Measurements from ENCODE around the gene HOXA13. TPM values are rescaled to one million over a fixed set of nuclear protein-coding genes. Genes with fewer than 3 reads are reported as not detected.

The HOXA13 gene
- total RNA-seq, 1 experiment from 2014 or later = 0.68 TPM

DNA sequence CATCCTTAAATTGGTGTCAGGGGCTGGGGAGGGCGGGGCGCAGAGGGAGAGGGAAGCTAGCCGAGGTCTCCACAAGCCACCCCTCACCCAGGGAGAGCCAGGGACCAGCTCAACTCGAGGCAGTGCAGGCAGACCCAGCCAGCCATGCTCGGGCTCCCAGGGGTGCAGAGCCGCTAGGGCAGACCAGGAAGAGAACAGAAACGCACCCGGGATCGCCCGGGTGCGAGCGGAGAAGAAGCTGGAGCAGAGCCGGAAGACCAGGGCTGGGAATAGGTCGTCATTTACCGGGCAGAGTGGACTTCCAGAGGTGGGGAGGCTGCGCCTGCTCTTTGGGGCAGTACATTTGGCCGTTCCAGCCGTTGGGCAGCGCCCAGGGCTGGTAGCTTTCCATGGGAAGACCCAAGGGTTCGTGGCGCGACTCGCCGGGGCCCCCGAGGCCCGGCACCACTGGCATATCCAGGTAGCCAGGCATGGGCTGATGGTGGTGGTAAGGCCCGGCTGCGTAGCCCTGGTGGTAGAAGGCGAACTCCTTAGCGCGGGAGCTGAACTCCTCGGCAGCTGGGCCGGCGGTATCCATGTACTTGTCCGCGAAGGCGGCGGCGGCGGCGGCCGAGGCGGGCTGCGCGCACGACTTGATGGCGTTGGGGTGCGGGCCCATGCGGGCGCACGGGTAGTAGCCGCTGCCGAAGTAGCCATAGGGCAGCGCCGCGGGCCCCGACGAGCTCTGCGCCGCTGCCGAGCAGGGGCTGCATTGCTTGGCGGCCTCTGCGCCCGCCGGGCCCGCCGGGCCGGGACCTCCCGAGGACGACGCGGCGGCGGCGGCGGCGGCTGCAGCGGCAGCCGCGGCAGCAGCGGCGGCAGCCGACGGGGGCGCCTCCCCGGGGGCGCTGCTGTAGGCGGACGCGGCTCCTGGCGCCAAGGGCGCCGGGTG is 755 bp downstream of the HOXA13 start:
- Histone ChIP-seq H3K4me1 (peaks cover 8% of the 10 kb centered on the region), H3K4me3 (ENCODE audit: low read depth, low read length) (peak overlapping the region; percentile 59), H3K9me3 (no peaks in the 10 kb centered on the region), H3K27me3 (replicated peaks; ENCODE audit: control insufficient read depth, insufficient read depth, low read length) (peaks cover 2% of the 10 kb centered on the region), H3K36me3 (ENCODE audit: control insufficient read depth, insufficient read depth, low read length) (no peaks in the 10 kb centered on the region)
- peak overlapping the region; percentile 84 for H3K4me3 Mint-ChIP-seq (ENCODE audit: unreplicated experiment)
- no peaks in the 10 kb centered on the region for H3K9me3 Mint-ChIP-seq (ENCODE audit: unreplicated experiment)
- intact Hi-C loops (cut with micrococcal nuclease; ENCODE audit: unreplicated experiment) = loop anchor here (5.0 kb wide), 1 partner anchor 583 kb away; no protein-coding TSS in a partner anchor
- ChIA-PET CTCF (interaction anchor here (0.6 to 1.5 kb wide), 10 partner anchors 11 to 722 kb away, joined by 3 to 8 read pairs (median 3); no protein-coding TSS in a partner anchor), POLR2A (no interaction called here)
- TF ChIP-seq, protein P1, sequence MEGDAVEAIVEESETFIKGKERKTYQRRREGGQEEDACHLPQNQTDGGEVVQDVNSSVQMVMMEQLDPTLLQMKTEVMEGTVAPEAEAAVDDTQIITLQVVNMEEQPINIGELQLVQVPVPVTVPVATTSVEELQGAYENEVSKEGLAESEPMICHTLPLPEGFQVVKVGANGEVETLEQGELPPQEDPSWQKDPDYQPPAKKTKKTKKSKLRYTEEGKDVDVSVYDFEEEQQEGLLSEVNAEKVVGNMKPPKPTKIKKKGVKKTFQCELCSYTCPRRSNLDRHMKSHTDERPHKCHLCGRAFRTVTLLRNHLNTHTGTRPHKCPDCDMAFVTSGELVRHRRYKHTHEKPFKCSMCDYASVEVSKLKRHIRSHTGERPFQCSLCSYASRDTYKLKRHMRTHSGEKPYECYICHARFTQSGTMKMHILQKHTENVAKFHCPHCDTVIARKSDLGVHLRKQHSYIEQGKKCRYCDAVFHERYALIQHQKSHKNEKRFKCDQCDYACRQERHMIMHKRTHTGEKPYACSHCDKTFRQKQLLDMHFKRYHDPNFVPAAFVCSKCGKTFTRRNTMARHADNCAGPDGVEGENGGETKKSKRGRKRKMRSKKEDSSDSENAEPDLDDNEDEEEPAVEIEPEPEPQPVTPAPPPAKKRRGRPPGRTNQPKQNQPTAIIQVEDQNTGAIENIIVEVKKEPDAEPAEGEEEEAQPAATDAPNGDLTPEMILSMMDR (IDR thresholded peaks at IDR 0.05; ENCODE audit: insufficient read depth in 1 of 2, low read depth in 1 of 2, low read length in 1 of 2, severe bottlenecking in 1 of 2, unreplicated experiment in 1 of 2) = no peak
- BruUV-seq (replicated peaks) = no TSS peak
- H3K36me3 Mint-ChIP-seq (ENCODE audit: insufficient read depth, unreplicated experiment) = no peaks in the 10 kb centered on the region
- H3K27me3 Mint-ChIP-seq (ENCODE audit: insufficient read depth, unreplicated experiment) = peaks cover 13% of the 10 kb centered on the region
- peak in 1 of 2 experiments; percentile 48 for DNase-seq
- no peaks in the 10 kb centered on the region for H3K4me1 Mint-ChIP-seq (ENCODE audit: low read depth, unreplicated experiment)
- H3K27ac Mint-ChIP-seq (ENCODE audit: unreplicated experiment) = no peak overlapping the region

DNA sequence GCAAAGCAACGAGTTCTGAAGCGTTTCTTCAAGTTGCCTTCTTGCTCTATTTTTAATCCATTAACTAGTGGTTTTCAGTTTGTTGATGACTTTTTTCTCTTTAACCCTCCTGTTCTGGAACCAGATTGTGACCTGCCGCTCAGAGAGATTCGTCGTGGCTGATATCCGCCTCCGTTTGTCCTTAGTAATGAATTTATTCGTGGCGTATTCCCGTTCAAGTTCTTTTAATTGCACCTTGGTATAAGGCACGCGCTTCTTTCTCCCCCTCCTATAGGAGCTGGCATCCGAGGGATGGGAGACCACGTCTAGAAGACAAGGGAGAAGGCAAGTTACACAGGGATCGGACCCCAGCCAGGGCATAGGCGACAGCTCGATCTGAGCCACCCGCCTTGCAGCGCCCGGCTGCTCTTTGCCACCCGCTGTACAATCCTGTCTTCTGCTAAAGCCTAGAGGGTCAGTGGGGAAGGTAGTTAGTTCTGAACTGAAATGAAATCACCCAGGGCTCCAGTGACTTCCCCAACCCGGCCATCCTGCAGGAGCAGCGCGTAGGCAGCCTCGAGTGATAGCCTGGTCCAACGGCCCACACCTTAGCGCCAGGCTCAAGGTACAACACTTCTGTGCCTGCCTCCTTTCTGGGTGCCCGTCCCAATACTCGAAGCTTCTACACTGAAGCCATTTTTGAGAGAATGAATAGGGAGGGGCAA is 1.6 kb downstream of the HOXA13 start:
- H3K36me3 Mint-ChIP-seq (ENCODE audit: insufficient read depth, unreplicated experiment) = no peaks in the 10 kb centered on the region
- DNase-seq = no peak
- ChIA-PET CTCF (interaction anchor here (0.9 to 1.3 kb wide), 2 partner anchors 18 to 576 kb away, joined by 3 to 4 read pairs; no protein-coding TSS in a partner anchor), POLR2A (no interaction called here)
- Histone ChIP-seq H3K4me3 (ENCODE audit: low read depth, low read length) (no peak overlapping the region; the same call in 1 of the 2 replicates), H3K27me3 (replicated peaks; ENCODE audit: control insufficient read depth, insufficient read depth, low read length) (peaks cover 2% of the 10 kb centered on the region), H3K36me3 (ENCODE audit: control insufficient read depth, insufficient read depth, low read length) (no peaks in the 10 kb centered on the region), H3K4me1 (peaks cover 8% of the 10 kb centered on the region), H3K9me3 (no peaks in the 10 kb centered on the region)
- peaks cover 10% of the 10 kb centered on the region for H3K27me3 Mint-ChIP-seq (ENCODE audit: insufficient read depth, unreplicated experiment)
- intact Hi-C loops (cut with micrococcal nuclease; ENCODE audit: unreplicated experiment) = loop anchor here (5.0 kb wide), 1 partner anchor 584 kb away; no protein-coding TSS in a partner anchor
- TF ChIP-seq, protein P1 (IDR thresholded peaks at IDR 0.05; ENCODE audit: insufficient read depth in 1 of 2, low read depth in 1 of 2, low read length in 1 of 2, severe bottlenecking in 1 of 2, unreplicated experiment in 1 of 2) = no peak
- BruUV-seq (replicated peaks) = no TSS peak
- no peak overlapping the region for H3K27ac Mint-ChIP-seq (ENCODE audit: unreplicated experiment)
- no peaks in the 10 kb centered on the region for H3K4me1 Mint-ChIP-seq (ENCODE audit: low read depth, unreplicated experiment)
- H3K9me3 Mint-ChIP-seq (ENCODE audit: unreplicated experiment) = no peaks in the 10 kb centered on the region
- H3K4me3 Mint-ChIP-seq (ENCODE audit: unreplicated experiment) = peak overlapping the region; percentile 76

Measured in Caco-2 (cell line).